ENCODE data around the gene TGFBR3. TPM values are rescaled to one million over a fixed set of nuclear protein-coding genes. Genes with fewer than 3 reads are reported as not detected.

The TGFBR3 gene
- polyA plus RNA-seq, 1 donor (not counting 4 experiments of a cell fraction or from before 2014, with no cell fraction given): 1.2 TPM

- Histone ChIP-seq H3K36me3 (ENCODE audit: control insufficient read depth in 2 of 2, extremely low read depth in 1 of 2, insufficient read depth in 2 of 2, low read length in 2 of 2) (no peaks in the 10 kb centered on the region), H3K9ac (ENCODE audit: control insufficient read depth, extremely low read depth, insufficient read depth, low read length) (no peak overlapping the region), H3K27me3 (ENCODE audit: control insufficient read depth, extremely low read depth, insufficient read depth, low read length) (no peaks in the 10 kb centered on the region), H3K4me2 (ENCODE audit: control insufficient read depth, extremely low read depth, insufficient read depth, low read depth, low read length) (no peak overlapping the region), H3K4me3 (ENCODE audit: control insufficient read depth in 2 of 3, extremely low read depth in 1 of 3, insufficient read depth in 2 of 3, low read depth in 1 of 3, low read length in 3 of 3) (no peak overlapping the region), H2AFZ (ENCODE audit: control insufficient read depth, low read length) (no peak overlapping the region), H4K20me1 (ENCODE audit: control insufficient read depth, extremely low read depth, insufficient read depth, low read length) (no peaks in the 10 kb centered on the region), H3K9me1 (ENCODE audit: control insufficient read depth, extremely low read depth, insufficient read depth, low read length) (no peaks in the 10 kb centered on the region), H3K79me2 (ENCODE audit: control insufficient read depth, insufficient read depth, low read length) (no peaks in the 10 kb centered on the region), H3K4me1 (ENCODE audit: control insufficient read depth, extremely low read depth, insufficient read depth, low read length) (peaks cover 5% of the 10 kb centered on the region), H3K9me3 (ENCODE audit: control insufficient read depth, low read depth, low read length) (no peaks in the 10 kb centered on the region), H3K27ac (ENCODE audit: control insufficient read depth, insufficient read depth, low read length) (no peak overlapping the region)
- TF ChIP-seq EZH2 (IDR thresholded peaks at IDR 0.05; ENCODE audit: low read length) (no peak), CTCF (optimal IDR thresholded peaks at IDR 0.05 in 1 of 3, IDR thresholded peaks at IDR 0.05 in 1 of 3, conservative IDR thresholded peaks at IDR 0.05 in 1 of 3; ENCODE audit: extremely low read depth in 1 of 3, insufficient read depth in 2 of 3, low read length in 3 of 3) (no peak)
- FAIRE-seq: no peak
- no peak for DNase-seq (ENCODE audit: low read depth, low spot score)
- dilution Hi-C loops (cut with MboI; ENCODE audit: extremely low pct_ligation_motif_present, low sequenced_read_pairs): no loop called here
Observed at GRCh38 chr1:91901231-91901630, 15.3 kb upstream of the TGFBR3 start.

GRCh38 chr1:91900562-91900961 lies 14.6 kb upstream of the TGFBR3 start:
- no peak overlapping the region for H3K27ac ChIP-seq (ENCODE audit: control insufficient read depth, insufficient read depth, low read length)
- peaks cover 5% of the 10 kb centered on the region for H3K4me1 ChIP-seq (ENCODE audit: control insufficient read depth, extremely low read depth, insufficient read depth, low read length)

More at GRCh38 chr1:91900562-91900961, 14.6 kb upstream of the TGFBR3 start:
- dilution Hi-C loops (cut with MboI; ENCODE audit: extremely low pct_ligation_motif_present, low sequenced_read_pairs): no loop called here
- Histone ChIP-seq H3K36me3 (ENCODE audit: control insufficient read depth in 2 of 2, extremely low read depth in 1 of 2, insufficient read depth in 2 of 2, low read length in 2 of 2) (no peaks in the 10 kb centered on the region), H4K20me1 (ENCODE audit: control insufficient read depth, extremely low read depth, insufficient read depth, low read length) (no peaks in the 10 kb centered on the region), H3K79me2 (ENCODE audit: control insufficient read depth, insufficient read depth, low read length) (no peaks in the 10 kb centered on the region), H2AFZ (ENCODE audit: control insufficient read depth, low read length) (no peak overlapping the region), H3K4me2 (ENCODE audit: control insufficient read depth, extremely low read depth, insufficient read depth, low read depth, low read length) (no peak overlapping the region), H3K4me3 (ENCODE audit: control insufficient read depth in 2 of 3, extremely low read depth in 1 of 3, insufficient read depth in 2 of 3, low read depth in 1 of 3, low read length in 3 of 3) (no peak overlapping the region), H3K9me3 (ENCODE audit: control insufficient read depth, low read depth, low read length) (no peaks in the 10 kb centered on the region), H3K27me3 (ENCODE audit: control insufficient read depth, extremely low read depth, insufficient read depth, low read length) (no peaks in the 10 kb centered on the region), H3K9ac (ENCODE audit: control insufficient read depth, extremely low read depth, insufficient read depth, low read length) (no peak overlapping the region), H3K9me1 (ENCODE audit: control insufficient read depth, extremely low read depth, insufficient read depth, low read length) (no peaks in the 10 kb centered on the region)
- FAIRE-seq: no peak
- TF ChIP-seq CTCF (optimal IDR thresholded peaks at IDR 0.05 in 1 of 3, IDR thresholded peaks at IDR 0.05 in 1 of 3, conservative IDR thresholded peaks at IDR 0.05 in 1 of 3; ENCODE audit: extremely low read depth in 1 of 3, insufficient read depth in 2 of 3, low read length in 3 of 3) (no peak), EZH2 (IDR thresholded peaks at IDR 0.05; ENCODE audit: low read length) (no peak)
- no peak for DNase-seq (ENCODE audit: low read depth, low spot score)

Measured in keratinocyte (primary cell).